K562 (cell line): ENCODE results near the gene VWA5B1. TPM values are rescaled to one million over a fixed set of nuclear protein-coding genes. Genes with fewer than 3 reads are reported as not detected.

Experiments
- MGA ChIP-seq: fragments of 450-650 bp; IDR thresholded peaks from 2 replicates; pipeline ENCODE4 v1.6.1; 2016; ENCODE audit warnings: mild to moderate bottlenecking, moderate library complexity
- polyA plus RNA-seq, 8 experiments: library from polyadenylated mRNA; depleted of rRNA in 4 of 8; stranded (reverse) in 5 of 8; unstranded in 3 of 8; fragments of >200 nt; fragmentation: Nextera tagmentation in 2 of 8; fragmentation: Illumina TruSeq in 1 of 8; extraction: Ambion mirVana in 2 of 8; extraction: Trizol in 1 of 8; gene quantifications; 2 replicates each; pipeline versions ENCODE4 v1.2.1 to v1.2.3, GENCODE V29; 2011 to 2014; ENCODE audit warnings: inconsistent platforms in 1 of 8, missing spikeins in 1 of 8
- total RNA-seq, 7 experiments: library from RNA; depleted of rRNA in 6 of 7; stranded (reverse); fragments of >200 nt in 6 of 7; fragmentation: Illumina TruSeq in 2 of 7; extraction: Trizol in 2 of 7; gene quantifications; 2 replicates each; pipeline versions ENCODE4 v1.2.1 to v1.2.3, GENCODE V29; 2011 to 2021; ENCODE audit warnings: low replicate concordance in 1 of 7

Gene VWA5B1
- total and polyA plus RNA-seq, 9 of the 15 experiments (the other 6 are each of a cell fraction or from before 2014, with no cell fraction given) = not detected

GRCh38 chr1:20325407-20325843, 34.8 kb downstream of the VWA5B1 start (continued):
- TF ChIP-seq MGA = no peak
